Parathyroid adenoma (tissue), 2 donors: ENCODE measurements around the gene FGGY.

ENCODE experiments used
- H2AFZ ChIP-seq: fragments of 300-600 bp; sonication (generic); one replicate; pipeline ENCODE4 v1.7.0; 2017; ENCODE audit warnings: antibody characterized with exemption, mild to moderate bottlenecking
- H3K27ac ChIP-seq: fragments of 300-600 bp; sonication (generic); one replicate; pipeline ENCODE4 v1.7.0; 2017
- H3K27me3 ChIP-seq: fragments of 300-600 bp; sonication (generic); one replicate; pipeline ENCODE4 v1.7.0; 2017; ENCODE audit warnings: low read length; ENCODE audit not compliant: control insufficient read depth, insufficient read depth
- H3K36me3 ChIP-seq: fragments of 300-600 bp; sonication (generic); one replicate; pipeline ENCODE4 v1.7.0; 2017; ENCODE audit warnings: low read length; ENCODE audit not compliant: control insufficient read depth, insufficient read depth
- H3K4me1 ChIP-seq: fragments of 300-600 bp; sonication (generic); one replicate; pipeline ENCODE4 v1.7.0; 2017; ENCODE audit warnings: control low read depth
- H3K4me2 ChIP-seq: fragments of 300-600 bp; sonication (generic); one replicate; pipeline ENCODE4 v1.7.0; 2017; ENCODE audit warnings: low read length
- H3K4me3 ChIP-seq: fragments of 300-600 bp; sonication (generic); one replicate; pipeline ENCODE4 v1.7.0; 2017; ENCODE audit warnings: low read depth, low read length
- H3K79me2 ChIP-seq: fragments of 300-600 bp; sonication (generic); one replicate; pipeline ENCODE4 v1.7.0; 2017; ENCODE audit warnings: control low read depth
- H3K9ac ChIP-seq: fragments of 300-600 bp; sonication (generic); one replicate; pipeline ENCODE4 v1.7.0; 2017; ENCODE audit warnings: mild to moderate bottlenecking
- H3K9me3 ChIP-seq: fragments of 300-600 bp; sonication (generic); one replicate; pipeline ENCODE4 v1.7.0; 2017; ENCODE audit warnings: low read length; ENCODE audit not compliant: control insufficient read depth
- CTCF ChIP-seq: fragments of 300-600 bp; sonication (generic); IDR thresholded peaks from one replicate; pipeline ENCODE4 v1.7.0; 2017; ENCODE audit warnings: antibody characterized with exemption, mild to moderate bottlenecking
- donor health status: primary hyperparathyroidism.

Gene FGGY

GRCh38 chr1:59561796-59562195 lies 264.9 kb downstream of the FGGY start:
- H3K4me2 ChIP-seq, result no peak overlapping the region
- no peaks in the 10 kb centered on the region for H3K27me3 ChIP-seq
- no peak overlapping the region for H3K27ac ChIP-seq
- H3K79me2 ChIP-seq, result no peaks in the 10 kb centered on the region
- TF ChIP-seq CTCF, result no peak
- no peaks in the 10 kb centered on the region for H3K36me3 ChIP-seq
- H3K9ac ChIP-seq, result no peak overlapping the region
- H2AFZ ChIP-seq, result no peak overlapping the region
- H3K4me3 ChIP-seq, result no peak overlapping the region
- H3K9me3 ChIP-seq, result no peaks in the 10 kb centered on the region
- no peaks in the 10 kb centered on the region for H3K4me1 ChIP-seq

GRCh38 chr1:59564192-59564891 lies 267.4 kb downstream of the FGGY start:
- Histone ChIP-seq H3K4me1 (no peaks in the 10 kb centered on the region), H3K9ac (no peak overlapping the region), H3K79me2 (no peaks in the 10 kb centered on the region), H3K9me3 (no peaks in the 10 kb centered on the region), H3K4me3 (no peak overlapping the region), H2AFZ (no peak overlapping the region), H3K4me2 (no peak overlapping the region), H3K36me3 (no peaks in the 10 kb centered on the region), H3K27me3 (no peaks in the 10 kb centered on the region), H3K27ac (no peak overlapping the region)
- TF ChIP-seq CTCF, result no peak

GRCh38 chr1:59565611-59566410 lies 268.9 kb downstream of the FGGY start:
- TF ChIP-seq CTCF, result no peak
- Histone ChIP-seq H3K27me3 (no peaks in the 10 kb centered on the region), H3K9me3 (no peaks in the 10 kb centered on the region), H3K4me3 (no peak overlapping the region), H3K36me3 (no peaks in the 10 kb centered on the region), H2AFZ (no peak overlapping the region), H3K27ac (no peak overlapping the region), H3K9ac (no peak overlapping the region), H3K4me2 (no peak overlapping the region), H3K4me1 (no peaks in the 10 kb centered on the region), H3K79me2 (no peaks in the 10 kb centered on the region)

- H3K79me2 ChIP-seq, result no peaks in the 10 kb centered on the region
- no peak overlapping the region for H3K27ac ChIP-seq
- H3K4me1 ChIP-seq, result no peaks in the 10 kb centered on the region
- H3K36me3 ChIP-seq, result no peaks in the 10 kb centered on the region
- no peak overlapping the region for H3K4me2 ChIP-seq
- H3K27me3 ChIP-seq, result no peaks in the 10 kb centered on the region
- H3K9me3 ChIP-seq, result no peaks in the 10 kb centered on the region
- H3K4me3 ChIP-seq, result no peak overlapping the region
- H3K9ac ChIP-seq, result no peak overlapping the region
- H2AFZ ChIP-seq, result no peak overlapping the region
- no peak for TF ChIP-seq CTCF
Observed at GRCh38 chr1:59568158-59568935, 271.5 kb downstream of the FGGY start.
